Tongue (tissue), 2 donors: Measurements from ENCODE around the gene KDM4B. TPM values are rescaled to one million over a fixed set of nuclear protein-coding genes. Genes with fewer than 3 reads are reported as not detected.

Source experiments
- DNase-seq: peaks from one replicate; pipeline ENCODE4 v3.0.0-alpha.2; 2015
- total RNA-seq: library from RNA; depleted of rRNA; stranded (reverse); fragments of >200 nt; gene quantifications from one replicate; pipeline ENCODE4 v1.2.3, GENCODE V29; 2014

Gene KDM4B
- total RNA-seq, 1 donor from 2014 or later: 28.1 TPM

- no peak for DNase-seq
Observed at GRCh38 chr19:4984438-4984990, 15.6 kb downstream of the KDM4B start.

GRCh38 chr19:4985551-4985991, 16.7 kb downstream of the KDM4B start:
- no peak for DNase-seq

GRCh38 chr19:4986056-4986455, 17.1 kb downstream of the KDM4B start:
- no peak for DNase-seq

- DNase-seq: no peak
Observed at GRCh38 chr19:4986471-4986891, 17.6 kb downstream of the KDM4B start.

GRCh38 chr19:4987256-4987655, 18.3 kb downstream of the KDM4B start:
- no peak for DNase-seq

GRCh38 chr19:4987692-4988370, 18.9 kb downstream of the KDM4B start:
- DNase-seq: no peak

- no peak for DNase-seq
Observed at GRCh38 chr19:4988770-4989251, 19.9 kb downstream of the KDM4B start.

- DNase-seq: no peak
Observed at GRCh38 chr19:4990306-4990705, 21.4 kb downstream of the KDM4B start.

- no peak for DNase-seq
Observed at GRCh38 chr19:4991538-4991937, 22.6 kb downstream of the KDM4B start.

GRCh38 chr19:4991996-4992698, 23.2 kb downstream of the KDM4B start:
- no peak for DNase-seq

- DNase-seq: no peak
Observed at GRCh38 chr19:4993683-4994082, 24.8 kb downstream of the KDM4B start.

- DNase-seq: no peak
Observed at GRCh38 chr19:4996701-4997100, 27.8 kb downstream of the KDM4B start.

GRCh38 chr19:4997297-4997696, 28.4 kb downstream of the KDM4B start:
- DNase-seq: no peak

GRCh38 chr19:5000120-5000611, 31.3 kb downstream of the KDM4B start:
- DNase-seq: no peak

GRCh38 chr19:5001615-5002014, 32.7 kb downstream of the KDM4B start:
- no peak for DNase-seq

GRCh38 chr19:5002143-5002542, 33.2 kb downstream of the KDM4B start:
- no peak for DNase-seq

- DNase-seq: no peak
Observed at GRCh38 chr19:5003781-5004180, 34.9 kb downstream of the KDM4B start.

GRCh38 chr19:5005096-5005495, 36.2 kb downstream of the KDM4B start:
- DNase-seq: no peak

GRCh38 chr19:5006201-5006600, 37.3 kb downstream of the KDM4B start:
- no peak for DNase-seq

- DNase-seq: no peak
Observed at GRCh38 chr19:5006821-5007220, 37.9 kb downstream of the KDM4B start.

- no peak for DNase-seq
Observed at GRCh38 chr19:5011476-5012238, 42.7 kb downstream of the KDM4B start.

- no peak for DNase-seq
Observed at GRCh38 chr19:5012688-5013457, 44.0 kb downstream of the KDM4B start.
